WTC11 (cell line): ENCODE measurements around the gene ENOX2. TPM values are rescaled to one million over a fixed set of nuclear protein-coding genes. Genes with fewer than 3 reads are reported as not detected.

Source experiments
- ATAC-seq: fragments of 200-7000 bp; cut with Tn5 transposase; 2 replicates; pipeline ENCODE4 v1.10.0; 2021; ENCODE audit warnings: mild to moderate bottlenecking, moderate library complexity
- CTCF ChIA-PET: fragments of 300-600 bp; sonication (Branson Sonifier 250); formaldehyde crosslinking; loops from one replicate; lab custom pipeline; 2021; ENCODE audit warnings: antibody characterized with exemption; lab: Charles Lee
- POLR2A ChIA-PET: fragments of 350-600 bp; sonication (Branson Sonifier 250); formaldehyde crosslinking; loops from one replicate; lab custom pipeline; 2021; ENCODE audit warnings: antibody characterized with exemption; lab: Charles Lee
- DNase-seq: peaks from one replicate; pipeline ENCODE4 v3.0.0; 2021; ENCODE audit warnings: low spot score
- H3K27ac Mint-ChIP-seq: 2 replicates; pipeline ENCODE4 v1.8.0; 2021; ENCODE audit warnings: mixed read lengths
- H3K27me3 Mint-ChIP-seq: 2 replicates; pipeline ENCODE4 v1.8.0; 2021; ENCODE audit warnings: low read depth, mild to moderate bottlenecking, moderate library complexity, mixed read lengths
- H3K36me3 Mint-ChIP-seq: 2 replicates; pipeline ENCODE4 v1.8.0; 2021; ENCODE audit warnings: mixed read lengths
- H3K4me1 Mint-ChIP-seq: 2 replicates; pipeline ENCODE4 v1.8.0; 2022; ENCODE audit warnings: mixed read lengths
- H3K4me3 Mint-ChIP-seq: 2 replicates; pipeline ENCODE4 v1.8.0; 2021; ENCODE audit warnings: mild to moderate bottlenecking, moderate library complexity, mixed read lengths
- H3K9me3 Mint-ChIP-seq: 2 replicates; pipeline ENCODE4 v1.8.0; 2021; ENCODE audit warnings: mixed read lengths
- CTCF ChIP-seq: fragments of 200-600 bp; IDR thresholded peaks from 2 replicates; pipeline ENCODE4 v1.8.0; 2022; ENCODE audit warnings: antibody characterized with exemption
- ELF4 ChIP-seq: sonication (generic); formaldehyde crosslinking; IDR thresholded peaks from 2 replicates; pipeline ENCODE4 v1.8.1; 2022; ENCODE audit warnings: low read depth, mild to moderate bottlenecking, moderate library complexity, missing genetic modification reagents
- FOXP4 ChIP-seq: sonication (generic); formaldehyde crosslinking; IDR thresholded peaks from 2 replicates; pipeline ENCODE4 v1.8.0; 2022; ENCODE audit warnings: mild to moderate bottlenecking, missing genetic modification reagents
- GABPB1 ChIP-seq: sonication (generic); formaldehyde crosslinking; IDR thresholded peaks from 2 replicates; pipeline ENCODE4 v1.8.1; 2023; ENCODE audit warnings: mild to moderate bottlenecking, missing genetic modification reagents
- HMGA2 ChIP-seq: fragments of 250-450 bp; sonication (Bioruptor Pico); IDR thresholded peaks from 2 replicates; pipeline ENCODE4 v1.4.0; 2021; ENCODE audit warnings: mild to moderate bottlenecking, moderate library complexity
- IRF2 ChIP-seq: sonication (generic); formaldehyde crosslinking; IDR thresholded peaks from 2 replicates; pipeline ENCODE4 v1.8.0; 2022; ENCODE audit warnings: low read depth, missing genetic modification reagents, borderline replicate concordance
- MYBL2 ChIP-seq: sonication (generic); formaldehyde crosslinking; IDR thresholded peaks from 2 replicates; pipeline ENCODE4 v1.8.1; 2023; ENCODE audit warnings: mild to moderate bottlenecking, moderate library complexity, missing genetic modification reagents
- NR2C2 ChIP-seq: sonication (generic); formaldehyde crosslinking; IDR thresholded peaks from 2 replicates; pipeline ENCODE4 v1.8.0; 2022; ENCODE audit warnings: mild to moderate bottlenecking, missing genetic modification reagents
- OVOL2 ChIP-seq: fragments of 250-450 bp; sonication (Bioruptor Pico); IDR thresholded peaks from 2 replicates; pipeline ENCODE4 v1.9.0; 2021; ENCODE audit warnings: mild to moderate bottlenecking, borderline replicate concordance
- RELA ChIP-seq: sonication (generic); formaldehyde crosslinking; IDR thresholded peaks from 2 replicates; pipeline ENCODE4 v1.8.1; 2022; ENCODE audit warnings: missing genetic modification reagents, mild to moderate bottlenecking, borderline replicate concordance
- TP53 ChIP-seq: sonication (generic); formaldehyde crosslinking; IDR thresholded peaks from 2 replicates; pipeline ENCODE4 v1.8.1; 2023; ENCODE audit warnings: mild to moderate bottlenecking, missing genetic modification reagents
- ZBTB43 ChIP-seq: sonication (generic); formaldehyde crosslinking; IDR thresholded peaks from 2 replicates; pipeline ENCODE4 v1.8.1; 2023; ENCODE audit warnings: mild to moderate bottlenecking, missing genetic modification reagents
- ZMAT4 ChIP-seq: fragments of 250-450 bp; sonication (Bioruptor Pico); IDR thresholded peaks from 2 replicates; pipeline ENCODE4 v1.9.0; 2021; ENCODE audit warnings: mild to moderate bottlenecking
- ZNF232 ChIP-seq: sonication (generic); formaldehyde crosslinking; IDR thresholded peaks from 2 replicates; pipeline ENCODE4 v1.8.0; 2022; ENCODE audit warnings: mild to moderate bottlenecking, missing genetic modification reagents
- ZNF317 ChIP-seq: sonication (generic); formaldehyde crosslinking; IDR thresholded peaks from 2 replicates; pipeline ENCODE4 v1.8.1; 2023; ENCODE audit warnings: low read depth, mild to moderate bottlenecking, moderate library complexity, missing genetic modification reagents, borderline replicate concordance
- ZNF416 ChIP-seq: fragments of 250-450 bp; sonication (Bioruptor Pico); IDR thresholded peaks from 2 replicates; pipeline ENCODE4 v1.9.0; 2021; ENCODE audit warnings: mild to moderate bottlenecking, inconsistent platforms
- ZNF512 ChIP-seq: sonication (generic); formaldehyde crosslinking; IDR thresholded peaks from 2 replicates; pipeline ENCODE4 v1.8.1; 2022; ENCODE audit warnings: missing genetic modification reagents, borderline replicate concordance
- ZNF532 ChIP-seq: fragments of 250-450 bp; sonication (Bioruptor Pico); IDR thresholded peaks from 2 replicates; pipeline ENCODE4 v1.9.0; 2021; ENCODE audit warnings: mild to moderate bottlenecking, borderline replicate concordance
- total RNA-seq: library from RNA; stranded (reverse); gene quantifications from 3 replicates; pipeline ENCODE4 v1.2.3, GENCODE V29; 2021
- TF ChIP-seq, protein P1 (sequence below): sonication (generic); formaldehyde crosslinking; IDR thresholded peaks from 2 replicates; pipeline ENCODE4 v1.8.0; 2022; ENCODE audit warnings: mild to moderate bottlenecking, missing genetic modification reagents
- TF ChIP-seq, protein P2 (sequence below): fragments of 250-450 bp; sonication (Bioruptor Pico); IDR thresholded peaks from 2 replicates; pipeline ENCODE4 v1.9.0; 2021; ENCODE audit warnings: moderate library complexity, mild to moderate bottlenecking, inconsistent platforms, borderline replicate concordance
- TF ChIP-seq, protein P3 (sequence below): sonication (generic); formaldehyde crosslinking; IDR thresholded peaks from 2 replicates; pipeline ENCODE4 v1.8.1; 2022; ENCODE audit warnings: mild to moderate bottlenecking, moderate library complexity, missing genetic modification reagents
- TF ChIP-seq, protein P4 (sequence below): fragments of 250-450 bp; sonication (Bioruptor Pico); IDR thresholded peaks from 2 replicates; pipeline ENCODE4 v2.1.2; 2022; ENCODE audit warnings: mild to moderate bottlenecking, moderate library complexity

Gene ENOX2
- total RNA-seq, 1 experiment from 2014 or later: 13.8 TPM

DNA sequence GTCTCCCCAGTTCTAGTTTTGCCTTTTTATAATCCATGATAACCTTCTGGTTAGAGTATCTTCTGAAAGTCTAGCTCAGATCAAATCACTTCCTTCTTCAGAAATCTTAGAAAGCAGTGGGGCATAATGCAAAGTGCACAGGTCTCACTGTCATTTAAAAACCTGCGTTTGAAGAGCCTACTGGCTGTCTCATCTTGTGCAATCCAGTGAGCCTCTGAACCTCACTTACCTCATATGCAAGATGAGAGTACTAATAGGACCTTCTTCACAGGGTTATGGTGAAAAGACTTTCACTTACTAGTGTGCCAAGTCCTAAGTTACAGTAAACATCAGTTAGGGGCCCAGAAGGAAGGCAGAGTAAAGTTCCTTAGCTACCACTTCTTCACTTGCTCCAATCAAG is 131.4 kb downstream of the ENOX2 start:
- TF ChIP-seq, protein P1, sequence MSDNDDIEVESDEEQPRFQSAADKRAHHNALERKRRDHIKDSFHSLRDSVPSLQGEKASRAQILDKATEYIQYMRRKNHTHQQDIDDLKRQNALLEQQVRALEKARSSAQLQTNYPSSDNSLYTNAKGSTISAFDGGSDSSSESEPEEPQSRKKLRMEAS (CRISPR knock-in tag): no peak
- TF ChIP-seq IRF2 (CRISPR knock-in tag) (no peak), CTCF (no peak), GABPB1 (CRISPR knock-in tag) (no peak), ELF4 (no peak), ZNF317 (no peak), ZNF416 (CRISPR knock-in tag) (no peak), HMGA2 (no peak), TP53 (no peak), ZNF512 (CRISPR knock-in tag) (no peak), ZMAT4 (no peak), FOXP4 (CRISPR knock-in tag) (no peak), RELA (CRISPR knock-in tag) (no peak), ZNF232 (CRISPR knock-in tag) (no peak)
- TF ChIP-seq, protein P2, sequence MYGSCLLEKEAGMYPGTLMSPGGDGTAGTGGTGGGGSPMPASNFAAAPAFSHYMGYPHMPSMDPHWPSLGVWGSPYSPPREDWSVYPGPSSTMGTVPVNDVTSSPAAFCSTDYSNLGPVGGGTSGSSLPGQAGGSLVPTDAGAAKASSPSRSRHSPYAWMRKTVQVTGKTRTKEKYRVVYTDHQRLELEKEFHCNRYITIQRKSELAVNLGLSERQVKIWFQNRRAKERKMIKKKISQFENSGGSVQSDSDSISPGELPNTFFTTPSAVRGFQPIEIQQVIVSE (CRISPR knock-in tag): no peak
- no peak for DNase-seq
- Mint-ChIP-seq H3K27ac (no peak overlapping the region), H3K9me3 (no peaks in the 10 kb centered on the region), H3K4me3 (no peak overlapping the region), H3K36me3 (no peaks in the 10 kb centered on the region), H3K27me3 (no peaks in the 10 kb centered on the region), H3K4me1 (peaks cover 16% of the 10 kb centered on the region)
- POLR2A ChIA-PET: no interaction called here
- CTCF ChIA-PET: no interaction called here
- ATAC-seq: no peak

GRCh38 chrX:130771230-130771629 is 131.8 kb downstream of the ENOX2 start:
- no peaks in the 10 kb centered on the region for H3K27me3 Mint-ChIP-seq
- H3K9me3 Mint-ChIP-seq: no peaks in the 10 kb centered on the region
- no peaks in the 10 kb centered on the region for H3K36me3 Mint-ChIP-seq
- DNase-seq (no peak), ATAC-seq (no peak)
- H3K4me3 Mint-ChIP-seq: no peak overlapping the region
- CTCF ChIA-PET: no interaction called here
- peaks cover 16% of the 10 kb centered on the region for H3K4me1 Mint-ChIP-seq
- no peak overlapping the region for H3K27ac Mint-ChIP-seq
- POLR2A ChIA-PET: no interaction called here
- TF ChIP-seq ZBTB43 (no peak), ZNF532 (no peak), NR2C2 (CRISPR knock-in tag) (no peak), MYBL2 (CRISPR knock-in tag) (no peak), OVOL2 (no peak)
- TF ChIP-seq, protein P3, sequence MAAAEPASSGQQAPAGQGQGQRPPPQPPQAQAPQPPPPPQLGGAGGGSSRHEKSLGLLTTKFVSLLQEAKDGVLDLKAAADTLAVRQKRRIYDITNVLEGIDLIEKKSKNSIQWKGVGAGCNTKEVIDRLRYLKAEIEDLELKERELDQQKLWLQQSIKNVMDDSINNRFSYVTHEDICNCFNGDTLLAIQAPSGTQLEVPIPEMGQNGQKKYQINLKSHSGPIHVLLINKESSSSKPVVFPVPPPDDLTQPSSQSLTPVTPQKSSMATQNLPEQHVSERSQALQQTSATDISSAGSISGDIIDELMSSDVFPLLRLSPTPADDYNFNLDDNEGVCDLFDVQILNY (CRISPR knock-in tag): no peak
- TF ChIP-seq, protein P4, sequence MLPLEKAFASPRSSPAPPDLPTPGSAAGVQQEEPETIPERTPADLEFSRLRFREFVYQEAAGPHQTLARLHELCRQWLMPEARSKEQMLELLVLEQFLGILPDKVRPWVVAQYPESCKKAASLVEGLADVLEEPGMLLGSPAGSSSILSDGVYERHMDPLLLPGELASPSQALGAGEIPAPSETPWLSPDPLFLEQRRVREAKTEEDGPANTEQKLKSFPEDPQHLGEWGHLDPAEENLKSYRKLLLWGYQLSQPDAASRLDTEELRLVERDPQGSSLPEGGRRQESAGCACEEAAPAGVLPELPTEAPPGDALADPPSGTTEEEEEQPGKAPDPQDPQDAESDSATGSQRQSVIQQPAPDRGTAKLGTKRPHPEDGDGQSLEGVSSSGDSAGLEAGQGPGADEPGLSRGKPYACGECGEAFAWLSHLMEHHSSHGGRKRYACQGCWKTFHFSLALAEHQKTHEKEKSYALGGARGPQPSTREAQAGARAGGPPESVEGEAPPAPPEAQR (CRISPR knock-in tag): no peak
